A549 (cell line): Measurements from ENCODE around the gene PRKD1. TPM values are rescaled to one million over a fixed set of nuclear protein-coding genes. Genes with fewer than 3 reads are reported as not detected.

Experiments
- ATAC-seq, 2 experiments: fragments of 200-7000 bp in 1 of 2; fragments of >200 bp in 1 of 2; cut with Nextera tagmentation in 1 of 2; cut with Tn5 transposase in 1 of 2; 3 replicates each; pipeline versions ENCODE4 v1.8.0 to v1.9.1; 2018 to 2020; ENCODE audit warnings: mild to moderate bottlenecking in 1 of 2, moderate library complexity in 1 of 2
- CTCF ChIA-PET: fragments of 300-600 bp; sonication (Branson Sonifier 250); formaldehyde crosslinking; extraction: SDS; loops from one replicate; lab custom pipeline; 2021; ENCODE audit warnings: antibody characterized with exemption, inconsistent platforms; lab: Yijun Ruan, JAX
- POLR2A ChIA-PET: fragments of 350-600 bp; formaldehyde crosslinking; extraction: SDS; loops from one replicate; lab custom pipeline; 2021; ENCODE audit warnings: antibody characterized with exemption, inconsistent platforms; lab: Yijun Ruan, JAX
- DNase-seq, 2 experiments: peaks; one replicate each; pipeline versions ENCODE4 v3.0.0 to v3.0.0-alpha.2; 2011 to 2016; ENCODE audit warnings: low read depth in 1 of 2, low spot score in 1 of 2
- FAIRE-seq: peaks from 2 replicates; lab custom pipeline; 2011; peaks lifted over from hg19 to GRCh38; lab: Jason Lieb, UNC
- H3K27ac ChIP-seq, 2 experiments: fragments of >200 bp; sonication (Bioruptor Twin); formaldehyde crosslinking; 3 replicates each; pipeline ENCODE4 v1.5.1; 2016 to 2017
- H3K4me1 ChIP-seq: fragments of >200 bp; sonication (Bioruptor Twin); formaldehyde crosslinking; 3 replicates; pipeline ENCODE4 v1.6.1; 2016
- H3K4me2 ChIP-seq: fragments of >200 bp; sonication (Bioruptor Twin); formaldehyde crosslinking; 3 replicates; pipeline ENCODE4 v1.6.1; 2016
- H3K4me3 ChIP-seq: fragments of >200 bp; sonication (Bioruptor Twin); formaldehyde crosslinking; 3 replicates; pipeline ENCODE4 v1.5.1; 2016
- H3K9me3 ChIP-seq: fragments of >200 bp; sonication (Bioruptor Twin); formaldehyde crosslinking; 3 replicates; pipeline ENCODE4 v1.6.1; 2016
- ATOH8 ChIP-seq: fragments of 250-450 bp; sonication (Bioruptor Pico); IDR thresholded peaks from 2 replicates; pipeline ENCODE4 v1.5.0; 2020; ENCODE audit warnings: low read depth, mild to moderate bottlenecking, moderate library complexity
- CBX2 ChIP-seq: fragments of 200-600 bp; sonication (generic); IDR thresholded peaks from 2 replicates; pipeline ENCODE4 v1.6.1; 2016; ENCODE audit warnings: low read depth, mild to moderate bottlenecking, borderline replicate concordance
- CEBPB ChIP-seq, 2 experiments: fragments of >200 bp in 1 of 2; sonication (Bioruptor Twin) in 1 of 2; formaldehyde crosslinking in 1 of 2; IDR thresholded peaks; 2 replicates each; pipeline ENCODE4 v1.6.1; 2012 to 2016
- EHF ChIP-seq: fragments of 250-450 bp; sonication (Bioruptor Pico); IDR thresholded peaks from 2 replicates; pipeline ENCODE4 v1.5.0; 2020; ENCODE audit warnings: mild to moderate bottlenecking
- EHMT2 ChIP-seq: fragments of 200-600 bp; sonication (generic); IDR thresholded peaks from 2 replicates; pipeline ENCODE4 v1.6.1; 2016; ENCODE audit warnings: antibody characterized with exemption, low read depth, mild to moderate bottlenecking, moderate library complexity
- EP300 ChIP-seq, 2 experiments: fragments of >200 bp; sonication (Bioruptor Twin); formaldehyde crosslinking; IDR thresholded peaks; 2 replicates in 1 of 2; 3 replicates in 1 of 2; pipeline ENCODE4 v1.6.1; 2016 to 2017
- FOSB ChIP-seq: fragments of 250-450 bp; sonication (Bioruptor Pico); IDR thresholded peaks from 2 replicates; pipeline ENCODE4 v1.5.0; 2020; ENCODE audit warnings: mild to moderate bottlenecking, moderate library complexity
- FOSL2 ChIP-seq, 2 experiments: fragments of 450-650 bp in 1 of 2; fragments of >200 bp in 1 of 2; sonication (Bioruptor Twin) in 1 of 2; formaldehyde crosslinking; IDR thresholded peaks; 2 replicates each; pipeline versions ENCODE4 v1.5.0 to v1.6.1; 2016 to 2020; ENCODE audit warnings: mild to moderate bottlenecking in 1 of 2, moderate library complexity in 1 of 2
- FOXS1 ChIP-seq: fragments of 250-450 bp; sonication (Bioruptor Pico); IDR thresholded peaks from 2 replicates; pipeline ENCODE4 v1.5.0; 2020; ENCODE audit warnings: mild to moderate bottlenecking, moderate library complexity
- GATA3 ChIP-seq: IDR thresholded peaks from 2 replicates; pipeline ENCODE4 v1.6.1; 2012; ENCODE audit warnings: borderline replicate concordance
- HES2 ChIP-seq: fragments of >200 bp; sonication (Bioruptor Twin); formaldehyde crosslinking; IDR thresholded peaks from 2 replicates; pipeline ENCODE4 v1.6.1; 2016
- HEYL ChIP-seq: fragments of 250-450 bp; sonication (Bioruptor Pico); IDR thresholded peaks from 2 replicates; pipeline ENCODE4 v1.8.0; 2021; ENCODE audit warnings: mild to moderate bottlenecking, moderate library complexity
- HMGXB4 ChIP-seq: fragments of 250-450 bp; sonication (Bioruptor Pico); IDR thresholded peaks from 2 replicates; pipeline ENCODE4 v1.5.0; 2021; ENCODE audit warnings: mild to moderate bottlenecking, moderate library complexity, borderline replicate concordance
- HOXB5 ChIP-seq: fragments of 250-450 bp; sonication (Bioruptor Pico); IDR thresholded peaks from 2 replicates; pipeline ENCODE4 v1.5.0; 2020; ENCODE audit warnings: mild to moderate bottlenecking, moderate library complexity
- MAZ ChIP-seq: fragments of 150-350 bp; IDR thresholded peaks from 2 replicates; pipeline ENCODE4 v1.6.1; 2014; ENCODE audit warnings: antibody characterized with exemption, low read depth, low read length, borderline replicate concordance
- PBX3 ChIP-seq: IDR thresholded peaks from 2 replicates; pipeline ENCODE4 v1.6.1; 2012
- POLR2A ChIP-seq: IDR thresholded peaks from 2 replicates; pipeline ENCODE4 v1.6.1; 2012; ENCODE audit warnings: mild to moderate bottlenecking, low read length
- POLR2AphosphoS2 ChIP-seq: conservative IDR thresholded peaks from 2 replicates; pipeline ENCODE4 v1.6.1; 2012; ENCODE audit warnings: low read length, improper control_type of control experiment, inconsistent platforms
- RCOR1 ChIP-seq: fragments of 150-350 bp; IDR thresholded peaks from 2 replicates; pipeline ENCODE4 v1.6.1; 2014; ENCODE audit warnings: antibody characterized with exemption, low read length, low read depth
- REST ChIP-seq: fragments of 200-600 bp; sonication (generic); IDR thresholded peaks from 2 replicates; pipeline ENCODE4 v1.6.1; 2016; ENCODE audit warnings: antibody characterized with exemption, mild to moderate bottlenecking, moderate library complexity
- RFX5 ChIP-seq: fragments of 450-650 bp; IDR thresholded peaks from 2 replicates; pipeline ENCODE4 v1.7.1; 2014; ENCODE audit warnings: antibody characterized with exemption, mild to moderate bottlenecking, moderate library complexity
- USF2 ChIP-seq: fragments of 450-650 bp; IDR thresholded peaks from 2 replicates; pipeline ENCODE4 v1.6.1; 2014; ENCODE audit warnings: antibody characterized with exemption
- ZSCAN20 ChIP-seq: fragments of 250-450 bp; sonication (Bioruptor Pico); IDR thresholded peaks from 2 replicates; pipeline ENCODE4 v1.8.0; 2022; ENCODE audit warnings: mild to moderate bottlenecking, moderate library complexity
- WGBS: methylation state at CpG from one replicate; pipeline ENCODE4 v1.1.6; 2017; ENCODE audit errors: missing lambda C conversion rate; 5-methylcytosine and 5-hydroxymethylcytosine counted together
- polyA plus RNA-seq, 4 experiments: library from polyadenylated mRNA; depleted of rRNA in 3 of 4; stranded (reverse); fragments of >200 nt; fragmentation: RNase III in 1 of 4; extraction: RNeasy Plus Mini Kit Qiagen cat#74134 plus additional on column Dnase treatment in 1 of 4; gene quantifications; 2 replicates in 3 of 4; 3 replicates in 1 of 4; pipeline ENCODE4 v1.2.3, GENCODE V29; 2011 to 2017

The PRKD1 gene
- polyA plus RNA-seq, 2 of the 4 experiments (the other 2 are of a cell fraction), result 3.0 to 7.8 TPM

- WGBS, result 34% methylated on average over 2 of the region's 2 CpGs
- DNase-seq, result no peak
- Histone ChIP-seq H3K4me3 (no peak overlapping the region), H3K27ac (no peak overlapping the region), H3K4me2 (no peak overlapping the region), H3K9me3 (no peaks in the 10 kb centered on the region), H3K4me1 (0 out of 3 replicates have a peak, but pooled peaks cover 11% of the 10 kb centered on the region)
- TF ChIP-seq PBX3 (no peak), FOSL2 (IDR thresholded peaks at IDR 0.05) (no peak), FOSL2 (CRISPR knock-in tag; IDR thresholded peaks at IDR 0.05) (no peak)
- ChIA-PET POLR2A (no interaction called here), CTCF (no interaction called here)
- no peak for FAIRE-seq
- ATAC-seq, result no peak
These were observed 106.4 kb downstream of the PRKD1 start for GRCh38 chr14:29821242-29821641.

- Histone ChIP-seq H3K4me3 (no peak overlapping the region), H3K4me2 (no peak overlapping the region), H3K9me3 (no peaks in the 10 kb centered on the region), H3K4me1 (0 out of 3 replicates have a peak, but pooled peaks cover 11% of the 10 kb centered on the region), H3K27ac (no peak overlapping the region)
- ATAC-seq, result no peak
- WGBS, result 22% methylated on average over 1 of the region's 1 CpG
- CTCF ChIA-PET, result no interaction called here
- no peak for DNase-seq
- no peak for TF ChIP-seq GATA3
- no peak for TF ChIP-seq ATOH8 (CRISPR knock-in tag)
- TF ChIP-seq MAZ, result no peak
- TF ChIP-seq POLR2AphosphoS2, result no peak
- POLR2A ChIA-PET, result no interaction called here
- no peak for FAIRE-seq
These were observed 106.9 kb downstream of the PRKD1 start for GRCh38 chr14:29820785-29821184.

- DNase-seq, result no peak
- TF ChIP-seq POLR2AphosphoS2 (no peak), HOXB5 (CRISPR knock-in tag) (no peak), EP300 (IDR thresholded peaks at IDR 0.05) (no peak), REST (no peak), USF2 (no peak), FOSB (CRISPR knock-in tag) (no peak), CEBPB (IDR thresholded peaks at IDR 0.05) (no peak), FOXS1 (CRISPR knock-in tag) (no peak), RFX5 (no peak), HES2 (no peak), HMGXB4 (no peak), FOSL2 (IDR thresholded peaks at IDR 0.05) (no peak), FOSL2 (CRISPR knock-in tag; IDR thresholded peaks at IDR 0.05) (no peak), EHF (CRISPR knock-in tag) (no peak), CBX2 (no peak), HEYL (CRISPR knock-in tag) (no peak), POLR2A (no peak), EHMT2 (no peak), RCOR1 (no peak), ZSCAN20 (CRISPR knock-in tag) (no peak)
- no peaks in the 10 kb centered on the region for H3K9me3 ChIP-seq
- no peak for ATAC-seq
- H3K27ac ChIP-seq, result no peak overlapping the region
- CTCF ChIA-PET, result no interaction called here
- POLR2A ChIA-PET, result no interaction called here
- no peak overlapping the region for H3K4me3 ChIP-seq
- 0 out of 3 replicates have a peak, but pooled peaks cover 11% of the 10 kb centered on the region for H3K4me1 ChIP-seq
- FAIRE-seq, result no peak
- H3K4me2 ChIP-seq, result no peak overlapping the region
These were observed 109.8 kb downstream of the PRKD1 start for GRCh38 chr14:29817767-29818405.
